Stimulated activated naive CD8-positive, alpha-beta T cell treated with anti-CD3 and anti-CD28 coated beads, Interleukin-15, amount 100 ng/mL, for 72 hours (primary cell): Measurements from ENCODE around the gene TTC28.
"Not testable (repeated sequence)": the region's sequence is repeated elsewhere in the genome, so short reads cannot be mapped to it uniquely, and the experiment has no call there.

Source experiments
- ATAC-seq: fragments of 150-1000 bp; cut with Tn5 transposase; 2 replicates; pipeline ENCODE4 v1.10.0; 2021; ENCODE audit warnings: mild to moderate bottlenecking, moderate library complexity
- DNase-seq, 2 donors: peaks; one replicate each; pipeline ENCODE4 v3.0.0; 2021 to 2022
- H3K27ac Mint-ChIP-seq, 2 donors: one replicate each; pipeline ENCODE4 v1.8.0; 2022; ENCODE audit warnings: mild to moderate bottlenecking in 2 of 2, mixed read lengths in 2 of 2, moderate library complexity in 2 of 2
- H3K27me3 Mint-ChIP-seq: one replicate; pipeline ENCODE4 v1.8.0; 2022; ENCODE audit warnings: mixed read lengths
- H3K4me1 Mint-ChIP-seq: one replicate; pipeline ENCODE4 v1.8.0; 2022; ENCODE audit warnings: mild to moderate bottlenecking, mixed read lengths
- H3K4me3 Mint-ChIP-seq, 2 donors: one replicate each; pipeline ENCODE4 v1.8.0; 2022; ENCODE audit warnings: mild to moderate bottlenecking in 2 of 2, mixed read lengths in 2 of 2, moderate library complexity in 1 of 2
- H3K9me3 Mint-ChIP-seq, 2 donors: one replicate each; pipeline ENCODE4 v1.8.0; 2022; ENCODE audit warnings: mixed read lengths in 2 of 2

The TTC28 gene

DNA sequence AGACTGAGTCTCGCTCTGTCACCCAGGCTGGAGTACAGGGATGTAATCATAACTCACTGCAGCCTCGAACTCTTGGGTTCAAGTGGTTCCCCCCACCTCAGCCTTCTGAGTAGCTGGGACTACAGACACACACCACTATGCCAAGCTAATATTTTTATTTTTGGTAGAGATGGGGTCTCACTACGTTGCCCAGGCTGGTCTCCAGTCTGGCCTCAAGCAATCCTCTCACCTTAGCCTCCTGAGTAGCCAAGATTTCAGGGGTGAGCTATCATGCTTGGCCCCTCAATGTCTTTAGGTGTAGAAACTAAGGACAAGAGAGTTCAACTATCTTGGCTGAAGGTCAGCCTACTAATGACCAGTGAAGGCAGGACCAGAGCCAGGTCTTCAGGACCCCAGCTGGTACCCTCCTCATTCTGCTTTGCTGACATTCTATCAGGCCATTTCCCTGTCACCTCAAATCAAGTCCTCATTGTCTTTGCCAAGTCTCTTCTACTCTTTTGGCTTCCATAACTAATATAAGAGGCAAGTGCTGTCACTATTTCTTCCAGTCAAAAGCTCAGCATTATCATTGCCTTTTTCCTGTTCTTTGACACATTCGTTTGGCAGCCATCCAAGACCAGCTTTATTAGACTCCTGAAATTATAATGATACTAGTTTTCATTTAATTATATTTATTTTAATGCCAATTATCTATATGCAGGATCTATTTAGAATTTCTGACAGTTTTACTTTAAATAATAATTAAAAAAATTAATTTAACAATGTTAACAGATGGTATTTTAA lies 496.4 kb downstream of the TTC28 start:
- ATAC-seq (no peak), DNase-seq (no peak)
- no peak overlapping the region for H3K27ac Mint-ChIP-seq
- no peaks in the 10 kb centered on the region for H3K27me3 Mint-ChIP-seq
- H3K9me3 Mint-ChIP-seq = no peaks in the 10 kb centered on the region
- no peaks in the 10 kb centered on the region for H3K4me1 Mint-ChIP-seq
- no peak overlapping the region for H3K4me3 Mint-ChIP-seq

DNA sequence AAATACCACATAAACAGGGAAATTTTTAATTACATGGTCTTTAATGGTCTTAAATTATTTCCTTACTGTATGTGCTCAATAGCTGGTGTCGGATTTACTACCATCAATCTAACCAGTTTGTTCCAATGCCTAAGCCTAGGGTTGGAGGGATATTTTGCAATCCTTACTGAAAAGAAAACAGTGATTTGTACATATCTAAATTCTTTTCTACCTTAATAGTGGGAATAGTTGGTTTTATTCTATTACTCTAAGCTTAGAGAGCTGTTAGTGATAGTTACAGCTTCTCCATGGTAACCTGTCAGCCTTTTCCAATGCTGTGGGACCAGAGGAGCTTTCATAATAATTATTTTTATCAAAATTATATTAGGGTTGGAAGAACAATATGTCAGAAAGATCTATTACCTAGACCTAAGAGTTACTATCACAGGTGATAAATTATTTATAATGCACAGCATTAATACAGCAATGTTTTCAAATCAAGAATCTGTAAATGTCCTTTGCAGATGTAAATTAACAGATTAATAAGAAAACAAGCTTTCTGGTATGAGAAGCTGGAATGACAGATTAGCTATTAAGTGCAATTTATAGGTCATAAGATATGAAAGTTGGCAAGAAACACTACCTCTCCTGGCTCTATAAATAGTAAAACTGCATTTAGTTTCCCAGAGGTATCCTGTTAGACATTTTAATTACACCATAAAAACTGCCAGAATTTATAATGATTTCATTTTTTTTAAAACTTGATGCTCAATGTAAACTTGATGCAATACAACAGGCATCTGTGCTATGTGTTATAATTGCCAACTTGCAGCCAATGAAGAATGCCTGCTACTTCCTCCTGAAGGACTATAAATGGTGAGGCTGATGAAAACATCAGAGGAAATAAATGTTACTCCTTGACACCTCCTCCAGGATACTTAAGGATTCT lies 498.6 kb downstream of the TTC28 start:
- Mint-ChIP-seq H3K27me3 (no peaks in the 10 kb centered on the region), H3K4me3 (no peak overlapping the region), H3K4me1 (no peaks in the 10 kb centered on the region), H3K9me3 (no peaks in the 10 kb centered on the region), H3K27ac (no peak overlapping the region)
- DNase-seq (no peak), ATAC-seq (no peak)

DNA sequence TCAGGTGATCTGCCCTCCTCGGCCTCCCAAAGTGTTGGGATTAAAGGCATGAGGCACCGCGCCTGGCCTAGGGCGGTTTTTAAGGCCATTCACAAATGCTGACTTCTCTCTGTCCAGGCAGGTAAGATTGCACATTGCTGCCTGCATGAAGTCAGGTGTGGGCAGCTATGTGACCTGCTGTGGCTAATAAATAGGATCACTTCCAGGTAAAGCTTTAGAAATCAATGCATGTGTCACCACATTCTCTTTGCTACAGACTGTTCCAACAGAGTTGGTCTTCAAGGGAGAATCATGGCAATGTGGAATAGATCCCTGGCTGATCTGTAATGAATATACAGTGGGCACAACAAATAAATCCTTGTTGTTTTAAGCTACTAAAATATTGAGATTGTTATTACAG lies 500.2 kb downstream of the TTC28 start:
- ATAC-seq = no peak
- H3K27ac Mint-ChIP-seq = no peak overlapping the region
- H3K27me3 Mint-ChIP-seq = no peaks in the 10 kb centered on the region

DNA sequence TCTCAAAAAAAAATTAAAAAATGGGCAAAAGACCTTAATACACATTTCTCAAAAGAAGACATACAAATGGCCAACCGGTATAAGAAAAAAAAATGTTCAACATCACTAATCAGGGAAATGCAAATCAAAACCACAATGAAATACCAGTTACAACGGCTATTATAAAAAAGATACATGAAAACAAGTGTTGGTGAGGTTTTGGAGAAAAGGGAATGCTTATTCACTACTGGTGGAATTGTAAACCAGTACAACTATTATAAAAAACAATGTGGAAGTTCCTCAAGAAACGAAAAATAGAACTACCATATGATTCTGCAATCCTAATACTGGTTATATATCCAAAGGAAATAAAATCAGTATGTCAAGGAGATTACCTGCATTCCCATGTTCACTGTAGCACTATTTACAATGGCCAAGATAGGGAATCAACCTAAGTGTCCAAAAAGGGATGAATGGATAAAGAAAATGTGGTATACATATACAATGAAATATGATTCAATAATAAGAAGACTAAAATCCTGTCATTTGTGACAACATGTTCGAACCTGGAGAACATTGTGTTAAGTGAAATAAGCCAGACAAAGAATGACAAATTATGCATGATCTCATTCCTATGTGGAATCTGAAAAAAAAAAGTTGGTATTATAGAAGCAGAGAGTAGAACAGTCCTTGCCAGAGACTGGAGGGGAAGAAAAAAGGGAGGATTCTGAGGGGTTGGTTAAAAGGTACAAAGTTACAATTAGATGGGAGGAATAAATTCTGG lies 503.7 kb downstream of the TTC28 start:
- Mint-ChIP-seq H3K27ac (no peak overlapping the region), H3K4me3 (no peak overlapping the region)
- no peak for DNase-seq

More for the DNA sequence above, 500.2 kb downstream of the TTC28 start:
- no peaks in the 10 kb centered on the region for H3K9me3 Mint-ChIP-seq
- no peaks in the 10 kb centered on the region for H3K4me1 Mint-ChIP-seq
- no peak overlapping the region for H3K4me3 Mint-ChIP-seq
- DNase-seq = no peak

DNA sequence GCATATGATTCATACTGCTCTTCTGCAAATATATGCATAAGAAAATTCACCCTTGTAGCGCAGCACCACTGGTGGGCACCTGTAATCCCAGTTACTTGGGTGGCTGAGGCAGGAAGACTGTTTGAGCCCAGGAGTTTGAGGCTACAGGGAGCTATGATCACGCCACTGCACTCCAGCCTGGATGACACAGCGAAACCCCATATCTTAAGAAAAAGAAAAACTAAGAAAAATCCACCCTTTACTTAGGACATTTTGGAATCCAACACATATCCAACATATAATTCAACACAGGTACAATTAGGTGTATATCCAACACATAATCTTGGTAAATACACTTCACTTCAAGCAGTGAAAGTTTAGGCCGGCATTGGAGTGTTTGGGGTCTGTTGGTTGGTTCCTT lies 505.1 kb downstream of the TTC28 start:
- ATAC-seq (no peak), DNase-seq (no peak)
- Mint-ChIP-seq H3K27ac (no peak overlapping the region), H3K27me3 (no peaks in the 10 kb centered on the region), H3K4me1 (no peaks in the 10 kb centered on the region), H3K9me3 (no peaks in the 10 kb centered on the region), H3K4me3 (no peak overlapping the region)

More for the DNA sequence above, 503.7 kb downstream of the TTC28 start:
- no peaks in the 10 kb centered on the region for H3K27me3 Mint-ChIP-seq
- ATAC-seq = no peak
- H3K4me1 Mint-ChIP-seq = no peaks in the 10 kb centered on the region
- no peaks in the 10 kb centered on the region for H3K9me3 Mint-ChIP-seq

DNA sequence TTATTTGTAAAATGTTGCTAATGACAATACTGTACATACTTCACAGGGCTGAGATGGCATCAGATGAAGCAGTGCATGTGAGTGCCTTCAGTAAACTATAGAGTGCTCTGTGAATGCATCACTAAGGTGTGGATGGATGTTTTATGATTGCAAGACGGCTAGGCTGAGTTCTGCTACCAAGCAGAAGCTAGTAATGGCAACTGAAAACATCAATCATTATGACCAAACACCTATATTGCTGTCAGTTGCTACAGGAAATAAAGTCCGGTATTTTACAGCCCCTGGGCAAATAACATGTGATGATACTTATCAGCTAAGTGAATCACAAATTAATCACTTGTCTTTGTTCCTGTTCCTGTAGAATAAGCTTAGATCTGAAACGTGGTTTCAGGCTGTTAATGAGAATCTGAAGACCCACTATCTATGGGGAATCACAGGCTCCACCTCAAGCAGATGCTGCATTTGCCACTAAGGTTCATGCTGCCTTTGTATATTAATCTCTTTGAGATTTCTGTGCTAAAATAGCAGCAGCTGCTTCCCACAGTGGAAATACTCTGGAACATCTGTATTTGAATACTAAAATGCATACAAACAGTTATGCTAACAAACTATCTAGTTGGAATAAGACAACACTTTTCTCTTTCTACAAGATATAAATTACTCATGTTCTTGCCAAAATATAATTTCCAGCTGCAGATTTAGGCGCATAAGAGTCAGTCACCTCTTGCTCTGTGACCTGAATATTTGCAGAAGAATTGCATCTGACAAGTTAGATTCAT lies 506.6 kb downstream of the TTC28 start:
- DNase-seq (no peak), ATAC-seq (no peak)
- H3K9me3 Mint-ChIP-seq = no peaks in the 10 kb centered on the region
- no peaks in the 10 kb centered on the region for H3K4me1 Mint-ChIP-seq
- no peak overlapping the region for H3K4me3 Mint-ChIP-seq
- no peak overlapping the region for H3K27ac Mint-ChIP-seq
- H3K27me3 Mint-ChIP-seq = no peaks in the 10 kb centered on the region

DNA sequence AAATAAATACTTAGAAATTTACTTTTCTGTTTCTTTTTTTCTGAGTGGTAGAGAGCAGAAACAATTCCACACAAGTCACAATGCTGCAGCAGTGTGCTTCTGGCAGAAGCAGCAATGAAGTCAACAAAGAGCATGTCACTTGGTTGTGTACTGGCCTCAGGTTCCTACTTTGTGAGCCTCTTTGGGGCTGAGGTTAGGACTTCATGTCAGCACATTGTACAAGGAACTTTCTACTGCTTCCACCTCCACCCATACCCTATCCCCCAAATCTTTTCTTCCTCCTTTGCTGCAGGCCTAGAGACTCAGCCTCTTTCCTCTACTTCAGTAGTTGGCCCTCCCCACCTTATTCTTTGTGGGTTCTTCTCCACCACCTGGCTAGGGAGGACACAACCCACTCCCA lies 507.9 kb downstream of the TTC28 start:
- no peaks in the 10 kb centered on the region for H3K4me1 Mint-ChIP-seq
- ATAC-seq (no peak), DNase-seq (no peak)
- H3K27ac Mint-ChIP-seq = no peak overlapping the region
- no peak overlapping the region for H3K4me3 Mint-ChIP-seq
- H3K27me3 Mint-ChIP-seq = no peaks in the 10 kb centered on the region
- peaks cover 2 to 4% of the 10 kb centered on the region in 2 donors for H3K9me3 Mint-ChIP-seq

DNA sequence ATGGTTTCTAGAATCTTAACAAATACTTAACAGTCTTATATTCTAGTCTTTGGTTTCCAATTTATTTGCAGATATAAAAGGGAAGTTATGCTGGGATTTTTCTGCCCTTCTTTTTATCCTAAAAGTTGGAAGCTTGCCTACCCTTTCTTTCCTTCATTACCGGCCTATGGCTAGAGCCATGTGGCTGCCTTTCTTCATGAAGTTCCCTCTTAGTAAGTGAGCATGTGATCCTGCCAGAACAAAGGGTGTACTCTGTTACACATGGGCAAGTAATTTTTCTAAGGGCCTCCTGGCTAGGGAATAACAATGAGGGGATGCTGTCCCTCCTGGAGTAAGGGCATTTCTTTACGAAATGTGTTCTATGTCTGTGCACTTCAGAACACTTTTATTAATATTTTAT lies 508.5 kb downstream of the TTC28 start:
- Mint-ChIP-seq H3K27ac (no peak overlapping the region), H3K27me3 (no peaks in the 10 kb centered on the region), H3K4me1 (no peaks in the 10 kb centered on the region), H3K9me3 (peaks cover 8 to 9% of the 10 kb centered on the region in 2 donors), H3K4me3 (no peak overlapping the region)
- no peak for ATAC-seq
- no peak for DNase-seq

DNA sequence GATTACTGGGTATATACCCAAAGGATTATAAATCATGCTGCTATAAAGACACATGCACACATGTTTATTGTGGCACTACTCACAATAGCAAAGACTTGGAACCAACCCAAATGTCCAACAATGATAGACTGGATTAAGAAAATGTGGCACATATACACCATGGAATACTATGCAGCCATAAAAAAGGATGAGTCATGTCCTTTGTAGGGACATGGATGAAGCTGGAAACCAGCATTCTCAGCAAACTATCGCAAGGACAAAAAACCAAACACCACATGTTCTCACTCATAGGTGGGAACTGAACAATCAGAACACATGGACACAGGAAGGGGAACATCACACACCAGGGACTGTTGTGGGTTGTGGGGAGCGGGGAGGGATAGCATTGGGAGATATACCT lies 510.3 kb downstream of the TTC28 start:
- H3K27ac Mint-ChIP-seq, H3K4me1 Mint-ChIP-seq, H3K27me3 Mint-ChIP-seq, DNase-seq, H3K4me3 Mint-ChIP-seq, ATAC-seq: not testable (repeated sequence)
- peaks cover 16 to 23% of the 10 kb centered on the region in 2 donors for H3K9me3 Mint-ChIP-seq

DNA sequence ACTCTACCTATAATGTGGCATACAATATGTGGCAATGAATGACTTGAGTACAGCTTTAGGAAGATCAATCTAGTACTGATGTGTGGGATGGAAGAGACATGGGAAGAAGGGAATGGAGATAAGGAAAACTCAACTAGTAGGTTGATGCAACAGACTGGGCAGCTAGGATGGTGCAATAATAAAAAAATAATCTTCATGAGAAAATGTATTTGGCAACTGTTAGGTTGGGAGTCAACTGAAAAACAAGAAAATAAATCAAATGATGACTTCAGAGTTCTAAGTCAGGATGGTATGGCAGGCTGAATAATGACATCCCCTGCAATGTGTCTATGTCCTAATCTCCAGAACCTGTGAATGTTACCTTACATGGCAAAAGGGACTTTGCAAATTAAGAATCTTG lies 523.8 kb downstream of the TTC28 start:
- DNase-seq = no peak
- Mint-ChIP-seq H3K27me3 (no peaks in the 10 kb centered on the region), H3K9me3 (peaks cover 0 to 5% of the 10 kb centered on the region in 2 donors), H3K4me1 (no peaks in the 10 kb centered on the region), H3K4me3 (no peak overlapping the region), H3K27ac (no peak overlapping the region)
- no peak for ATAC-seq

DNA sequence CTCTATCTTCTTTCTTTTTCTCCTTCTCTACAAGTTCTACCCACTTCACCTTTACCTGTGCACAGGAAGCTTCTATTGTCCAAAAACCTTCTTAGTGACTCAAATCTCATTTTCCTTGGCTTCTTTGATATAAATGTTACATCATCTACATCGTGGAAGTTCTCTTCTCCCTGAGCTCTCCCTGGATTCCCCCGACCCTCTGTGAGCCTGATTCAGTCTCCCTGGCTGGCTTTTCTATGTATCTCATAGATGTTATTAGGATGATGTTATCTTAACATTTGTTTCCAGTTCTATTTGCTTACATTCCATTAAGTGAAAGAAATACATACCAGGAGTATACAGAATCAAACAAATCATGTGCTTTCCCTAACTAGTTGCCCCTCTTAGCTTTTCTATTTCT lies 524.8 kb downstream of the TTC28 start:
- no peaks in the 10 kb centered on the region for H3K27me3 Mint-ChIP-seq
- ATAC-seq (no peak), DNase-seq (no peak)
- no peak overlapping the region for H3K27ac Mint-ChIP-seq
- no peaks in the 10 kb centered on the region for H3K4me1 Mint-ChIP-seq
- no peak overlapping the region for H3K4me3 Mint-ChIP-seq
- peaks cover 0 to 5% of the 10 kb centered on the region in 2 donors for H3K9me3 Mint-ChIP-seq

DNA sequence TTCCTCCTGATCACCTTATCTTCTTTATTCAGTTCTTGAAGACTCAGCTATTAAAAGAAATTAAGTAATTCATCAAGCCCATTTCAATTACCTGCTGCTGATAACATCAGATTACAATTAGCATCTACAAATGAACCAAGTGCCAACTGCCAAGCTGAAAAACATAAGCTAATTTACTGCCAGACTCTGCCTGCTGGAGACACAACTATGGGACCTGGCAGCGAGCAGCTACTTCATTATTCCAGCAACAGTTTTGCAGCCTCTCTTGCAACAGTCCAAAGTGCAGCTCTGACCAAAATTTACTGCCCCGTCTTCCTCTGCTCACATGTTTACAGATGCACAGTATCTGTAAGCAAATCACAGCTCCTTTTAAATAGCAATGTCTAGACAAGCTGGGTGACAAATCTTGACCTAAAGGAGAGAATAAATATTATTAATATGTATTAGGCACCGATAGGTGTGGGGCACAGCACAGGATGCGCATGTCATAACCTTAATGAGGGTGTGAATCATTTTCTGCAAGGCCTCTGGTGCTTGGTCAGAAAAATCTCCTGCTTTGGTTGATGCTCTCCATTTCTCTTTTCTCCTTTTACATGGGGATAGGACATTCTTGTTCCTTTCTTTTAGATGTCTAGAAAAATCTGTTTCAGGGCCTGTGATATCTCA lies 528.4 kb downstream of the TTC28 start:
- Mint-ChIP-seq H3K4me3 (no peak overlapping the region), H3K27me3 (no peaks in the 10 kb centered on the region), H3K27ac (no peak overlapping the region), H3K4me1 (no peaks in the 10 kb centered on the region), H3K9me3 (peaks cover 0 to 2% of the 10 kb centered on the region in 2 donors)
- no peak for ATAC-seq
- no peak for DNase-seq

DNA sequence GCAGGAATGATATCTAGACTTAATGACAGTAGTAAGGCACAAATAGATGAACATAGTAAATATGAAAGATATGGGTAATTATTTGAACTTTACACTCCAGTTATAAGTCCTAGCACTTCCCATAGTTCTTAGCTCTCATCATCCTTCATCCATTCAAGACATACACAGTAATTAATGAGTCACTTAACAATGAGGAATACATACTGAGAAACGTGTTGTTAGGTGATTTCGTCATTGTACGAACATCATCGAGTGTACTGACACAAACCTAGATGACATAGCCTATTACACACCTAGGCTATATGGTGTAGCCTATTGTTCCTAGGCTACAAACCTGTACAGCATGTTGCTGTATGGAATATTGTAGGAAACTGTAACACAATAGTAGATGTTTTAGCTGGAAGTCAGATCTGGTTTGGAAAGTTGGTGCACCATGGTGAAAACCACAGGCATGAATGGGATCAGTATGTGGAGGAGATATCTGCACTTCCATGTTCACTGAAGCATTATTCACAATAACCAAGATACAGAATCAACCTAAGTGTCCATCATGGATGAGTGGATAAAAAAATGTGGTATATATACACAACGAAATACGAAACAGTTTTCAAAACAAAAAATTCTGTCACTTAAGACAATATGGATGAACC lies 530.7 kb downstream of the TTC28 start:
- no peaks in the 10 kb centered on the region for H3K9me3 Mint-ChIP-seq
- H3K4me1 Mint-ChIP-seq = no peaks in the 10 kb centered on the region
- no peaks in the 10 kb centered on the region for H3K27me3 Mint-ChIP-seq
- no peak for DNase-seq
- H3K4me3 Mint-ChIP-seq = no peak overlapping the region
- no peak overlapping the region for H3K27ac Mint-ChIP-seq
- ATAC-seq = no peak

DNA sequence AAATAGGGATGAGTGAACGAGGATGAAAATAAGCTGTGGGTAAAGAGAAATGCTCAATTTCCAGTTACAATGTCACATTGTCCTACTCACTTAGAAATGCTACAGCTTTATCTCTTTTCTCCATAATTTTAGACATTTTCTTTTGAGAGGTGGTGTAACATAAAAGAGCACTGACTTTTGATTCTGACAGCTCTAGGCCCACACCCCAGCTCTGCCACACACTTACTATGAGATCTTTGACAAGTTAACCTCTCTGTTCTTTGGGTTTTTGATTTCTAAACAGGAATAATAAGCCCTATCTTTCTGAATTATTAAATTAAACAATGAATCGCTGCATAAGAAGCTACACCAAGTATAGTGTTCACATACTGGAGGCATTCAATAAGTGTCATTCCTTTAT lies 532.2 kb downstream of the TTC28 start:
- Mint-ChIP-seq H3K27ac (no peak overlapping the region), H3K9me3 (no peaks in the 10 kb centered on the region), H3K27me3 (no peaks in the 10 kb centered on the region), H3K4me1 (no peaks in the 10 kb centered on the region), H3K4me3 (no peak overlapping the region)
- no peak for ATAC-seq
- DNase-seq = no peak
